HG03060 (cell line): ENCODE data around the gene GOLPH3L.
"Not testable (repeated sequence)": the region's sequence is repeated elsewhere in the genome, so short reads cannot be mapped to it uniquely, and the experiment has no call there.

Experiments
- ATAC-seq: cut with Tn5 transposase; IDR thresholded peaks from one replicate; pipeline ENCODE4 v1.9.1; 2021; ENCODE audit warnings: low read depth, moderate number of reproducible peaks; ENCODE audit not compliant: unreplicated experiment

The GOLPH3L gene

DNA sequence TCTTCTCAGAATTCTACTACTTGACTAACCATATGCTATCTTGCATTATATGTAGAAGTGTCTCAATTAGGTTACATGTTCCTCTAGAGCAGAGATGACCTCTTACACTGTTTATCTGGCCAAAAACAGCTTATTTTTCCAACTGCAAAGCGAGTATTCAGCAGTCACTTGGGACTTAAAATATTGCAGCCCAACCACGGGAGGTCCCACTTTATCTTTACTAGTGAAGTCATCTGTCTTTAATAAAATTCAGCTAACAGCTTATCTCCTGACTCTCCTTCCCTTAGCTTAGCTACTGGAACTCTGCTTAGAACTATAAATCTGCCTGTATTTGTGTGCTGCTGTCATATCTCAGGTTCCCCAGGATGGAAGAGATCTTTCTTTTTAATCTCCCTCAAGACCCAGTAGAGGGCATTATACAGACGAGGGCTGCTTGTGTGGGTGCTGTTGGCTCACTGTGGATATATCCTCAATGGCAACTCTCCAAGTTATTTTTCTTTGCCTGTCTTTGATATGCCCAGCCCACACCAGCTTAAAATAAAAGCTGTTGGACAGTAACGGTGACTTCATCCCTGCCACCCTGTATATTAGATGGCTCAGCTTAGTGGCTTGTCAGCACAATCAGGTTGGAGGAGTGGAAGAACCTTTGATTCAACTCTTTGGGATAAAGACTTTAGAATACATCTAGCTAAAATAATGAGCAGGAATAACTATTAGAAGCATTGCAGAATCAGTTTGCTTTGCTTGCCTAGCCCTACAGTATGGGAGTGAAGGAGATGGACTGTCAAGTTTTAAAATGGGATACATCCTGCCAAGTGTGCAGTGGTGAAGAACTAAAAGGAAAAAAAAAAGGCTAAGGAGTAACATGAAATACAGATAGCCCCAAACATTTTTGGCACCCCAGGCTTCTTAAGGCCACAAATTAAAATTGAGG is 77.1 kb downstream of the GOLPH3L start:
- ATAC-seq: no peak

GRCh38 chr1:150615346-150616201 is 81.4 kb downstream of the GOLPH3L start:
- ATAC-seq: no peak

- ATAC-seq: no peak
Measured at GRCh38 chr1:150613061-150613920, 83.7 kb downstream of the GOLPH3L start.

DNA sequence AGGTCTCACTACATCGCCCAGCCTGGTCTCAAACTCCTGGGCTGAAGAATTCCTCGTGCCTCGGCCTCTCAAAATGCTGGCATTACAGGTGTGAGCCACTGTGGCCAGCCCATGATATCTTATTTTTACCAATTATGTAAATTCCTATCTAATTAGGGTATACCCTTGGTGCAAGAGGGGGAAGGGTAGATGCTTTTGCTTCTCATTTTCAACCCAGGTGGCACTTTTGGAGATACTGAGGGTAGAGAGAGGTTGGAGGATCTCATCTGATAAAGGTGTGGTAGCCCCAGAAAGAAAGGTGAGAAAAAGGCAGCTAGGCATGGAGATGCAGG is 85.0 kb downstream of the GOLPH3L start:
- no peak for ATAC-seq

GRCh38 chr1:150610576-150610975 is 86.4 kb downstream of the GOLPH3L start:
- ATAC-seq: no peak

- ATAC-seq: no peak
Measured at GRCh38 chr1:150609732-150610131, 87.2 kb downstream of the GOLPH3L start.

GRCh38 chr1:150606463-150607142 is 90.4 kb downstream of the GOLPH3L start:
- no peak for ATAC-seq

DNA sequence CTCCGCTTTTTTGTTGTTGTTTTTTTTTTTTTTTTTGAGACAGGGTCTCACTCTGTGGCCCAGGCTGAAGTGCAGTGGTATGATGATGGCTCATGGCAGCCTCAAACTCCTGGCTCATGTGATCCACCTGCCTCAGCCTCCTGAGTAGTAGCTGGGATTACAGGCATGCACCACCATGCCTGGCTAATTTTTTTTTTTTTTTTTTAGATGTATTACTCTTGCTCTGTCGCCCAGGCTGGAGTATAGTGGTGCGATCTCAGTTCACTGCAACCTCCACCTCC is 91.6 kb downstream of the GOLPH3L start:
- ATAC-seq: not testable (repeated sequence)

- no peak for ATAC-seq
Measured at GRCh38 chr1:150604226-150604588, 92.7 kb downstream of the GOLPH3L start.

- ATAC-seq: no peak
Measured at GRCh38 chr1:150603711-150604110, 93.2 kb downstream of the GOLPH3L start.

DNA sequence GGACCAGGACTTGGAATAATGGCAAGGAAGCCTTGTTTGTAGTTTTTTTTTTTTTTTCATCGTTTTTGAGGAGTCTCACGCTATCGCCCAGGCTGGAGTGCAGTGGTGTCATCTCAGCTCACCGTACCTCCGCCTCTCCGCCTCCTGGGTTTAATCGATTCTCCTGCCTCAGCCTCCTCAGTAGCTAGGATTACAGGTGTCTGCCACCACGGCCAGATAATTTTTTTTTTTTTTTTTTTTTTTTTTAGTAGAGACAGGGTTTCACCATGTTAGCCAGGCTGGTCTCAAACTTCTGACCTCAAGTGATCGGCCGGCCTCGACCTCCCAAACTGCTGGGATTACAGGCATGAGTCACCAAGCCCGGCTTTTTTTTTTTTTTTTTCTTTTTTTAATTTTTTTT is 94.6 kb downstream of the GOLPH3L start:
- ATAC-seq: not testable (repeated sequence)

DNA sequence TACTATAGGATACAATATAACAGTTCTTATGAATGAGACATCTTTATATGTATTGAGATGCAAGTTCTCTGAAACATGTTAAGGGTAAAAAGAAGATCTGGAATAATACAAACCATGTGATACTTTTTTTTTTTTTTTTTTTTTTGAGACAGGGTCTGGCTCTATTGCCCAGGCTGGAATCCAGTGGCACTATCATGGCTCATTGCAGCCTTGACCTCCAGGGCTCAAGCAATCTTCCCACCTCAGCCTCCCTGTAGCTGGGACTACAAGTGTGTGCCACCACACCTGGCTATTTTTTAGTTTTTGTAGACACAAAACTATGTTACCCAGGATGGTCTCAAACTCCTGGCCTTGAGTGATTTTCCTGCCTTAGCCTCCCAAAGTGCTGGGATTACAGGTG is 95.4 kb downstream of the GOLPH3L start:
- ATAC-seq: no peak

DNA sequence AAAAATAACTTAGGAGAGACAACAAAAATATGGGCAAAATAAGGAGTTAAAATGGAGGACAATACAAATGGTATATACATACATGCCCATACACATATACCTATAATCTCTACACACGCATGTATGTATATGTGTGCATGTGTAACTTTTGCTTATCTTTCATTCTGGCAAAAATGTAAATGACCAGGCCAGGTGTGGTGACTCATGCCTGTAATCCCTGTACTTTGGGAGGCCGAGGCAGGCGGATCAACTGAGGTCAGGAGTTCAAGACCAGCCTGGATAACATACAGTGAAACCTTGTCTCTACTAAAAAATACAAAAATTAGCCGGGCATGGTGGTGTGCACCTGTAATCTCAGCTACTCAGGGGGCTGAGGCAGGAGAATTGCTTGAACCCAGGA is 98.6 kb downstream of the GOLPH3L start:
- not testable (repeated sequence) for ATAC-seq

DNA sequence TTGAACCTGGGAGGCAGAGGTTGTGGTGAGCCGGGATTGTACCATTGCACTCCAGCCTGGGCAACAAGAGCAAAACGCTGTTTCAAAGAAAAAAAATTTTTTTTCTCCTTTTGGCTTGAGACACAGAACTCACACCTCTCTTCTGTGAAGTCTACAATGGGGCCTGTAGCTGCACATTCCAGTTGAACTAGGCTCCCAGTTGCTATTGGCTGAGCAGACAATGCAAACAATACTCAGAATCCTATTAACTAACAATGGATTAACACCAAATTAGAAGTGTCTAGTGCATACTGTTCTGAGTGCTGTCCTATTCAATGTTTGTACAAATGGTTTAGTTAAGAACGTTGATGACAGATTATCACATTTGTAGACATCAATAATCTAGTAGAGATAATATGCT is 100.0 kb downstream of the GOLPH3L start:
- no peak for ATAC-seq
